Cerebellar nuclear complex (tissue), 1 donor: ENCODE data around the gene BORA.
"Not testable (repeated sequence)": the region's sequence is repeated elsewhere in the genome, so short reads cannot be mapped to it uniquely, and the experiment has no call there.

Source experiments
- DNase-seq, 2 experiments: peaks; one replicate each; lab custom pipeline; 2025; lab: John Stamatoyannopoulos, UW

The BORA gene

GRCh38 chr13:72763411-72763810 lies 35.7 kb downstream of the BORA start:
- no peak for DNase-seq

DNA sequence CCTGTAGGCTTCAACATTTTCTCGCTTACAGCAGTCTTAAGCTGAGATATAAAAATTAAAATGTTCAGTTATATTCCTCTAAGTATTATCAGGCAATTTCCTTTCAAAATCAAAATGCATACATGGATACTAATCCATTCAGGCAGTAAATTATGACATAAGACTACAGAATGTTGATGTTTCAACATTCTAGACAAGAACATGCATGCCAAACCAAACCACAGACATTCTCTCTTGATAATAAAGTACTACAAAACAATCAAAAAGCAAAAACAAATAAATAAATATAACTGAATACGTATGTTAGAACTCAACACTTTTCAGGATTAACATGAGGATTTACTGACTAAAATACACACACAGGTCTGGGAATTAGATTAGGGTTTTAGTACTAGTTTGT lies 46.3 kb downstream of the BORA start:
- DNase-seq, result no peak

DNA sequence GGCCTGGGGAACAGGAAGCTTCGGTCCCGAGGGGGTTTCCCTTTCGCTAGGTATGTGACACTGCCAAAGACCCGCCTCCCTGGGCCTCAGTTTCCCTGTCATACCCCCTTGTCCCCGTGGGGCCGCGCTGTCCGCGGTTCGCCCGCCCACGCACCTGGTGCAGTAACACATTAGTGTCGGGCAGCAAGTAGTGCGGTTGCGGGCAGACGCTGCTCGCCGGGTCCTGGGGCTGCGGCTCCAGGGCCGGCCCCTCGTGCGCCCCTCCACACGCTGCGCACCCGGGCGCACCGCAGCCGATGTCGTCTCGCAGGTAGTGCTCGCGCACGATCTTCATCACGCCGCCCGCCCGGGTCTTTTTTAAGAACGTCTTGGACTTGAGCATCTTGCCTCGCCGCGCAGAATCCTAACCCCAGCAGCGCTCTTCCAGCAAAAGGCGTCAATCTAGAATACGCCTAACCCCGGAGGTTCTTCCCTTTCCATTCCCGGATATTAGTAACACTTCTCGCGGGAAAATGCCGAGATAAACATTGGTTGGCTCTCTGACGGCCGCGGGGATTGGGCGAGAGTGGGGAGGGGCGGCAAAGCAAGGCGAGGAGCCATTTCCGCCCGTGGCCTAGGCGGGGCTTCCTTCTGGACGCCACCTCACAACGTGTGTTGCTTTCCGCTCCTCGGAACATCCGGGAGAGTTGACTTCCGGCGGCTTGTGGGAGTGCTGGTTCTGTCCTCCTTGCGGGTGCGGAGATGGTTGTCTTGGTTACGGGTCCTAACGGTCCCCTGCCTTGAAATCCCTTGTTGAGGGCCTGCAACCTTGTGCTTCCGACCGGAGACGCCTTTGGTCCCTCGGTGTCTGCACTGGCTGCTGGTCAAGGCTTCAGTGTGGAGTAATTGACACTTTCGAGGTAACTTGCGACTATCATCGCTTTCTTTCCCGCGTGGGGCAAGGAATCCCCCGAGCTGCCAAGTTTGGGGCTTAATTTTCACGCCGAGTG lies 54.0 kb downstream of the BORA start, which contains the start of the genes DIS3 and PIBF1:
DIS3 (minus strand) TSS at position 450 of the 989 bp plus-strand sequence; CDS start at position 382, 68 bp downstream.
PIBF1 (plus strand) TSS at position 683 of the 989 bp plus-strand sequence. CDS start 1,337 bp downstream, outside the sequence.
- peak; percentile 71 to 89 for DNase-seq

- no peak for DNase-seq
These were observed 55.0 kb downstream of the BORA start for GRCh38 chr13:72782717-72783116.

GRCh38 chr13:72784679-72785078 lies 57.0 kb downstream of the BORA start:
- DNase-seq, result not testable (repeated sequence)

- DNase-seq, result no peak
These were observed 61.1 kb downstream of the BORA start for GRCh38 chr13:72788831-72789230.

DNA sequence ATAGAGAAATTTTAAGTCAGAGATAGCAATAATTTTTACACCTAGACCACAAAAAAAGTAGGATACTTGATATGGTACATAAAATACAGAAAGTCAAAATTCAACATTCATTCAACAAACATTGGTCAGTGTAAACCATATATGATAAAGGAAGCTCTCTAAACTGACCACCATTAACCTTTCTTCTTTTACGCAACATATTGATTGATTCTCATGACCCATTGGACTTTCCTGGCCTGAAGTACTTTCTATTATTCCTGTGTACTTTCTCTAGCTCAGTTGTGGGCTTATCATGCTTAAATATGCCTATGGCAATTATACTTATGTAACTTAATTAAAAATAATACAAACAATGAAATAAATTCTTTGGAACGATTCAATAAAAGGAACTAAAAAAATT lies 64.9 kb downstream of the BORA start:
- DNase-seq, result no peak

DNA sequence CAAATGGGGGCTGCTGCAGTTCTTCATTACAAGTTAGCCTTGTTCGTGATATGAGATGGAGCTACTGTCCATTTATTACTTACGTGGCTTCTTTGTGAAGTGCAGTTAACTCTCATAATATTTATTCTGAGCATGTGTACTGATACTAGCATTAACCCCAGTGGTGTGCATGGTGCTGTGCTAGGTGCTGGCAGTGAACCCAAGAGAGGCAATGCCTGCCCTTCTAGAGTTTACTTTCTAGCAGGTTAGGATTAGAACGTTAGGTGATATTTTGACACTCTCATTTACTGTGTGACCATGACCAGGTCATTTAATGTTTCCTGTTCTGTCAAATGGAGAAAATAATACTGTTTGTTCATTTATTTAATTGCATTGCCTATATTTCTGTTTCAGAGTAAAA lies 71.1 kb downstream of the BORA start:
- no peak for DNase-seq

DNA sequence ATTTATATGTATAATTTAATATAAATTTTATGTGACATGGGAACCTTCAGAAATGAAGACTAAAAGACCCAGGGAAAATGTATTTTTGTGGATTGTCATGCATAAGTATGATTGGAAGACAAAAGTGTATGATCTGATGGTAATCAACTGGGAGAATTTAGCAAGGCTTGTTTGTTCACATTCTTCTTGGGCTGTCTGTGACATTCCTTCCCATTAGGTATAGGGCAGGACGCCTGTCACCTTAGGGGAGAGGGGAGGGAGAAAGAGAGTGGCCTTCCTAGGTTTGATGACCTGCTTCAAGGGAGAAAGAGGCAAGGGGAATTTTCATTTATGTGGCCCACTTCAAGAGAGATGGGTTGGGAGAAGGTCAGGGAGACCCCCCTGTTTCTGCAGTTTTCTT lies 76.6 kb downstream of the BORA start:
- DNase-seq, result no peak
